ENCODE data around the gene PRIM1.
A peak's percentile ranks its signal among the peaks of the same experiment; 100 is the strongest.
"Not testable (repeated sequence)": the region's sequence is repeated elsewhere in the genome, so short reads cannot be mapped to it uniquely, and the experiment has no call there.

Gene PRIM1

GRCh38 chr12:56759263-56759908, 7.3 kb upstream of the PRIM1 start:
- no peak for DNase-seq

GRCh38 chr12:56758728-56759262, 6.7 kb upstream of the PRIM1 start:
- no peak for DNase-seq

GRCh38 chr12:56757971-56758370, 5.8 kb upstream of the PRIM1 start:
- DNase-seq: not testable (repeated sequence)

- no peak for DNase-seq
Measured at GRCh38 chr12:56753566-56753965, 1.4 kb upstream of the PRIM1 start.

GRCh38 chr12:56750596-56750995, 1.5 kb downstream of the PRIM1 start:
- not testable (repeated sequence) for DNase-seq

- no peak for DNase-seq
Measured at GRCh38 chr12:56749853-56750252, 2.3 kb downstream of the PRIM1 start.

GRCh38 chr12:56749359-56749758, 2.8 kb downstream of the PRIM1 start:
- DNase-seq: no peak

- DNase-seq: no peak
Measured at GRCh38 chr12:56728139-56728861, 23.8 kb downstream of the PRIM1 start.

- not testable (repeated sequence) for DNase-seq
Measured at GRCh38 chr12:56726196-56726675, 25.9 kb downstream of the PRIM1 start.

- DNase-seq: no peak
Measured at GRCh38 chr12:56725723-56726102, 26.4 kb downstream of the PRIM1 start.

- peak; percentile 86 for DNase-seq
Measured at GRCh38 chr12:56724972-56725722, 27.0 kb downstream of the PRIM1 start, which contains the start of gene NACA. Gene NACA (minus strand): TSS chr12:56725299. CDS start chr12:56724521, 778 bp downstream.

GRCh38 chr12:56724701-56724971, 27.5 kb downstream of the PRIM1 start:
- DNase-seq: no peak

GRCh38 chr12:56723889-56724700, 28.0 kb downstream of the PRIM1 start:
- DNase-seq: no peak

- DNase-seq: no peak
Measured at GRCh38 chr12:56723352-56723751, 28.8 kb downstream of the PRIM1 start.

- no peak for DNase-seq
Measured at GRCh38 chr12:56722832-56723231, 29.3 kb downstream of the PRIM1 start.

- no peak for DNase-seq
Measured at GRCh38 chr12:56721721-56722120, 30.4 kb downstream of the PRIM1 start.

- DNase-seq: no peak
Measured at GRCh38 chr12:56721216-56721615, 30.9 kb downstream of the PRIM1 start.

GRCh38 chr12:56720731-56721151, 31.4 kb downstream of the PRIM1 start:
- DNase-seq: no peak

GRCh38 chr12:56719056-56719455, 33.1 kb downstream of the PRIM1 start:
- DNase-seq: no peak

GRCh38 chr12:56718636-56719035, 33.5 kb downstream of the PRIM1 start:
- DNase-seq: no peak

- no peak for DNase-seq
Measured at GRCh38 chr12:56718149-56718548, 34.0 kb downstream of the PRIM1 start.
